Keratinocyte (primary cell): Measurements from ENCODE around the gene DBF4B. TPM values are rescaled to one million over a fixed set of nuclear protein-coding genes. Genes with fewer than 3 reads are reported as not detected.
A peak's percentile ranks its signal among the peaks of the same experiment; 100 is the strongest.

Experiments
- DNase-seq: peaks from one replicate; pipeline ENCODE4 v3.0.0-alpha.2; 2011; ENCODE audit warnings: low read depth, missing footprints, low spot score
- FAIRE-seq: peaks from 2 replicates; lab custom pipeline; 2011; peaks lifted over from hg19 to GRCh38; lab: Jason Lieb, UNC
- H2AFZ ChIP-seq: 2 replicates; pipeline ENCODE4 v1.6.0; 2012; ENCODE audit warnings: low read length, control low read depth, inconsistent platforms; ENCODE audit not compliant: control insufficient read depth
- H3K27ac ChIP-seq: 2 replicates; pipeline ENCODE4 v1.5.1; 2011; ENCODE audit warnings: low read length; ENCODE audit not compliant: control insufficient read depth, insufficient read depth
- H3K27me3 ChIP-seq: 3 replicates; pipeline ENCODE4 v1.6.0; 2011; ENCODE audit warnings: low read length; ENCODE audit not compliant: control insufficient read depth, insufficient read depth; ENCODE audit errors: extremely low read depth
- H3K36me3 ChIP-seq, 2 experiments: 2 replicates in 1 of 2; 3 replicates in 1 of 2; pipeline ENCODE4 v1.5.1; 2011; ENCODE audit warnings: low read length in 2 of 2, mild to moderate bottlenecking in 1 of 2; ENCODE audit not compliant: control insufficient read depth in 2 of 2, insufficient read depth in 2 of 2; ENCODE audit errors: extremely low read depth in 1 of 2
- H3K4me1 ChIP-seq: 3 replicates; pipeline ENCODE4 v1.5.1; 2011; ENCODE audit warnings: low read length; ENCODE audit not compliant: control insufficient read depth, insufficient read depth; ENCODE audit errors: extremely low read depth
- H3K4me2 ChIP-seq: 3 replicates; pipeline ENCODE4 v1.6.0; 2011; ENCODE audit warnings: low read depth, low read length; ENCODE audit not compliant: control insufficient read depth, insufficient read depth; ENCODE audit errors: extremely low read depth
- H3K4me3 ChIP-seq, 3 experiments: fragments of 200-600 bp in 1 of 3; sonication (generic) in 1 of 3; 2 replicates in 2 of 3; 3 replicates in 1 of 3; pipeline ENCODE4 v1.5.1; 2011 to 2016; ENCODE audit warnings: low read length in 3 of 3, mild to moderate bottlenecking in 3 of 3, control low read depth in 2 of 3, inconsistent platforms in 1 of 3, low read depth in 1 of 3, mixed read lengths in 1 of 3, mixed run types in 1 of 3, moderate library complexity in 1 of 3; ENCODE audit not compliant: control insufficient read depth in 2 of 3, insufficient read depth in 2 of 3; ENCODE audit errors: extremely low read depth in 1 of 3
- H3K79me2 ChIP-seq: 2 replicates; pipeline ENCODE4 v1.6.0; 2012; ENCODE audit warnings: low read length; ENCODE audit not compliant: control insufficient read depth, insufficient read depth
- H3K9ac ChIP-seq: 3 replicates; pipeline ENCODE4 v1.6.0; 2011; ENCODE audit warnings: low read length; ENCODE audit not compliant: control insufficient read depth, insufficient read depth; ENCODE audit errors: extremely low read depth
- H3K9me1 ChIP-seq: 3 replicates; pipeline ENCODE4 v1.6.0; 2011; ENCODE audit warnings: low read length; ENCODE audit not compliant: control insufficient read depth, insufficient read depth; ENCODE audit errors: extremely low read depth
- H3K9me3 ChIP-seq: 2 replicates; pipeline ENCODE4 v1.5.1; 2012; ENCODE audit warnings: low read depth, low read length; ENCODE audit not compliant: control insufficient read depth
- H4K20me1 ChIP-seq: 3 replicates; pipeline ENCODE4 v1.6.0; 2011; ENCODE audit warnings: low read length; ENCODE audit not compliant: control insufficient read depth, insufficient read depth; ENCODE audit errors: extremely low read depth
- EZH2 ChIP-seq: IDR thresholded peaks from one replicate; pipeline ENCODE4 v1.6.1; 2012; ENCODE audit warnings: inconsistent platforms, mild to moderate bottlenecking, low read length, moderate library complexity
- dilution Hi-C: fragments of 300-500 bp; cut with MboI; formaldehyde crosslinking; loops from one replicate; pipeline ENCODE4 v1.7.0; 2020; ENCODE audit warnings: low sequenced_read_pairs; ENCODE audit not compliant: extremely low pct_ligation_motif_present
- polyA plus RNA-seq, 5 experiments: library from polyadenylated mRNA; depleted of rRNA in 3 of 5; stranded (reverse) in 3 of 5; stranded (forward) in 1 of 5; unstranded in 1 of 5; fragments of >200 nt; gene quantifications; 1 replicate in 1 of 5; 2 replicates in 3 of 5; 3 replicates in 1 of 5; pipeline versions ENCODE4 v1.2.1 to v1.2.3, GENCODE V29; 2011 to 2012; ENCODE audit warnings: missing spikeins in 2 of 5, low read depth in 1 of 5, low replicate concordance in 1 of 5
- TF ChIP-seq, protein P1 (sequence below), 3 experiments: IDR thresholded peaks in 1 of 3; conservative IDR thresholded peaks in 1 of 3; optimal IDR thresholded peaks in 1 of 3; 2 replicates in 2 of 3; 3 replicates in 1 of 3; pipeline versions ENCODE3 to v1.5.1; 2011; ENCODE audit warnings: low read length in 3 of 3, mild to moderate bottlenecking in 3 of 3, moderate library complexity in 2 of 3, control low read depth in 1 of 3, inconsistent platforms in 1 of 3; ENCODE audit not compliant: insufficient read depth in 2 of 3; ENCODE audit errors: extremely low read depth in 1 of 3

The DBF4B gene
- polyA plus RNA-seq, 1 donor (not counting 4 experiments of a cell fraction or from before 2014, with no cell fraction given): 4.0 TPM

DNA sequence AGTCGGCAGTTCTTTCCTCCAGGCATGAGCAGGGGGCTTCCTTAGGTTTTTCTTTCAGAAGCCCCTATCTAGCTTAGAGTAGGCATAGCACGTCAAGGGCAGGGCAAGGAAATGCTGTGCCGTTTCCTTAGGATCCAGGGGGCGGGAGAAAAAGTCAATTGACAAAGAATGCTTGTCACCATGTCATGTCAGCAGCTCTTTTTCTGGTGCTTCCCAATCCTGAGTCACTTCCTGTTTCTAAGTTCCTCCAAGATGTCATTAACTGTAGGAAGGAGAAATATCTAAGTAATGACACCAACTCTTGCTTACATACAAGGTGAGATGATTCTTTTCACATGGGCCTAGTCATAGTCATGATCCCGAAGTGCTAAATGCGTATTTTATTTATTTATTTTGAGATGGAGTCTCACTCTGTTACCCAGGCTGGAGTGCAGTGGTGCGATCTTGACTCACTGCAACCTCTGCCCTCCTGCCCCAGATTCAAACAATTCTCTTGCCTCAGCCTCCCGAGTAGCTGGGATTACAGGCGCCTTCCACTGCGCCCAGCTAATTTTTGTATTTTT is 86.5 kb downstream of the DBF4B start:
- no peak for TF ChIP-seq EZH2
- TF ChIP-seq, protein P1, sequence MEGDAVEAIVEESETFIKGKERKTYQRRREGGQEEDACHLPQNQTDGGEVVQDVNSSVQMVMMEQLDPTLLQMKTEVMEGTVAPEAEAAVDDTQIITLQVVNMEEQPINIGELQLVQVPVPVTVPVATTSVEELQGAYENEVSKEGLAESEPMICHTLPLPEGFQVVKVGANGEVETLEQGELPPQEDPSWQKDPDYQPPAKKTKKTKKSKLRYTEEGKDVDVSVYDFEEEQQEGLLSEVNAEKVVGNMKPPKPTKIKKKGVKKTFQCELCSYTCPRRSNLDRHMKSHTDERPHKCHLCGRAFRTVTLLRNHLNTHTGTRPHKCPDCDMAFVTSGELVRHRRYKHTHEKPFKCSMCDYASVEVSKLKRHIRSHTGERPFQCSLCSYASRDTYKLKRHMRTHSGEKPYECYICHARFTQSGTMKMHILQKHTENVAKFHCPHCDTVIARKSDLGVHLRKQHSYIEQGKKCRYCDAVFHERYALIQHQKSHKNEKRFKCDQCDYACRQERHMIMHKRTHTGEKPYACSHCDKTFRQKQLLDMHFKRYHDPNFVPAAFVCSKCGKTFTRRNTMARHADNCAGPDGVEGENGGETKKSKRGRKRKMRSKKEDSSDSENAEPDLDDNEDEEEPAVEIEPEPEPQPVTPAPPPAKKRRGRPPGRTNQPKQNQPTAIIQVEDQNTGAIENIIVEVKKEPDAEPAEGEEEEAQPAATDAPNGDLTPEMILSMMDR (optimal IDR thresholded peaks at IDR 0.05 in 1 of 3, IDR thresholded peaks at IDR 0.05 in 1 of 3, conservative IDR thresholded peaks at IDR 0.05 in 1 of 3; ENCODE audit: extremely low read depth in 1 of 3, insufficient read depth in 2 of 3, low read length in 3 of 3): no peak
- Histone ChIP-seq H4K20me1 (no peaks in the 10 kb centered on the region), H3K9me3 (no peaks in the 10 kb centered on the region), H3K4me1 (peaks cover 27% of the 10 kb centered on the region), H3K4me3 (no peak overlapping the region), H3K27me3 (no peaks in the 10 kb centered on the region), H3K4me2 (peak overlapping the region; percentile 37), H3K9me1 (no peaks in the 10 kb centered on the region), H2AFZ (no peak overlapping the region), H3K9ac (peak overlapping the region; percentile 15), H3K27ac (peak overlapping the region; percentile 51), H3K36me3 (peaks cover 4 to 10% of the 10 kb centered on the region in 2 experiments), H3K79me2 (no peaks in the 10 kb centered on the region)
- dilution Hi-C loops: no loop called here
- DNase-seq: peak; percentile 59
- peak; percentile 53 for FAIRE-seq

DNA sequence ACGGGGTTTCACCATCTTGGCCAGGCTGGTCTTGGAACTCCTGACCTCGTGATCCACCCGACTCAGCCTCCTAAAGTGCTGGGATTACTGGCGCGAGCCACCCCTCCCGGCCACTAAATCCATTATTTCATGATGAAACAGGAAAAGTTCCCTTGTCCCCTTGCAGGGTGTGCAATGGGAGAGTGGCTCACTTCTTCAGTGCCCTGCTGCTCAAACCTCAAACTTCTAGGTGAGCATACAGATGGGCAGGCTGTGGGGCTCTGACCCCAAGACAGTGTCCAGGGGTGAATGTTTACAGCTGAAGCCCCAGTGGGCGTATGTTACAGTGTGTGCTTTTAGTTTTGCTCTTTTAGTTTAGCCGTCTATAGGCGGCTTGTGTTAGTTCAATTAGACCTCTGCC is 87.0 kb downstream of the DBF4B start:
- peak overlapping the region; percentile 37 for H3K4me2 ChIP-seq
- no peak overlapping the region for H3K9ac ChIP-seq
- DNase-seq (no peak), FAIRE-seq (no peak)
- no peaks in the 10 kb centered on the region for H3K27me3 ChIP-seq
- H3K27ac ChIP-seq: peak overlapping the region; percentile 43
- dilution Hi-C loops: no loop called here
- H2AFZ ChIP-seq: no peak overlapping the region
- no peaks in the 10 kb centered on the region for H3K79me2 ChIP-seq
- no peak overlapping the region for H3K4me3 ChIP-seq
- H3K9me1 ChIP-seq: no peaks in the 10 kb centered on the region
- peaks cover 27% of the 10 kb centered on the region for H3K4me1 ChIP-seq
- H3K36me3 ChIP-seq: peaks cover 4 to 10% of the 10 kb centered on the region in 2 experiments
- TF ChIP-seq EZH2: no peak
- TF ChIP-seq, protein P1 (optimal IDR thresholded peaks at IDR 0.05 in 1 of 3, IDR thresholded peaks at IDR 0.05 in 1 of 3, conservative IDR thresholded peaks at IDR 0.05 in 1 of 3; ENCODE audit: extremely low read depth in 1 of 3, insufficient read depth in 2 of 3, low read length in 3 of 3): no peak
- H4K20me1 ChIP-seq: no peaks in the 10 kb centered on the region
- no peaks in the 10 kb centered on the region for H3K9me3 ChIP-seq
